ENCODE measurements around the gene ATF2.

GRCh38 chr2:175030380-175031271 lies 137.4 kb downstream of the ATF2 start:
- TF ChIP-seq CTCF (IDR thresholded peaks at IDR 0.05) = 0 out of 2 replicates have a peak, but pooled peaks have one; percentile 18
- no peak for TF ChIP-seq ZNF416 (CRISPR knock-in tag; IDR thresholded peaks at IDR 0.05)
- no peak for TF ChIP-seq IRF1 (CRISPR knock-in tag; IDR thresholded peaks at IDR 0.05)
- TF ChIP-seq USF2 (CRISPR knock-in tag; IDR thresholded peaks at IDR 0.05) = no peak
- TF ChIP-seq MAX (CRISPR knock-in tag; IDR thresholded peaks at IDR 0.05) = no peak

Data from WTC11 (cell line).